ENCODE data around the gene GON4L.

GON4L gene

DNA sequence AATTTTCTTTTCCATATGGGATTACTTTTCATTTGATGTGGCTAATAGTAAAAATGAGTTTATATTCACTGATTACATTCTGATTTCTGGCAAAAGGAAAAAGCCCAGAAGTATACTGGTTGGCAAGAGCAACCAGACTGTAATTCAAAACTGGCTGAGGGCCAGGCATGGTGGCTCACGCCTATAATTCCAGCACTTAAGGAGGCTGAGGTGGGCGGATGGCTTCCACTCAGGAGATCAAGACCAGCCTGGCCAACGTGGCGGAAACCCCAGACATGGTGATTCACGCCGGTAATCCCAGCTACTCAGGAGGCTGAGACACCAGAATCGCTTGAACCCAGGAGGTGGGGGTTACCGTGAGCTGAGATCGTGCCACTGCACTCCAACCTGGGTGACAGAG, 16.8 kb upstream of the GON4L start:
- Histone ChIP-seq H3K9me3 (ENCODE audit: control insufficient read depth in 1 of 2, low read length in 2 of 2) (no peaks in the 10 kb centered on the region), H3K4me3 (ENCODE audit: low read depth in 1 of 2, low read length in 2 of 2) (no peak overlapping the region), H3K27me3 (ENCODE audit: low read depth, low read length) (no peaks in the 10 kb centered on the region), H3K27ac (ENCODE audit: low read length) (no peak overlapping the region), H3K4me1 (ENCODE audit: control insufficient read depth in 1 of 2, insufficient read depth in 2 of 2, low read length in 2 of 2) (no peaks in the 10 kb centered on the region), H3K36me3 (ENCODE audit: control insufficient read depth in 1 of 2, insufficient read depth in 2 of 2, low read length in 2 of 2) (no peaks in the 10 kb centered on the region)

DNA sequence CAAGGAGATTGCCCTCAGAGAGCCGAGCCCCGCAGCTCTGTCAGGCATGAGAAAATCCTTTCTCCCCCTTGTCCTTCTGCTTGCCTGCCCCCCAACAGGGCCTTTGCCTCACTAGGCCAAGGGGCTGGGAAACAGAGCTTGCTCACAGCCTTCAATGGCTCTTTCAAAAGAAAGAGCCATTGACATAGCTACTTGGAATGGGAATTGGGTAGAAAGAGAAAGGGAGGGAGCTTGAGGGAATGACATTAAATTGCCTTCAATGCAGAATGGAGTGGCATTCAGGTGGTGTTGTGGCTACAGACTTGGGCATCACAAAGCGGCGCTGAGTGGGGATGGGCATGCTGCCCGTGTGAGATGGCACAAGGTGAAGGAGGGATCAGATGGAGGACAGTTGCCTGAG, 15.5 kb upstream of the GON4L start:
- Histone ChIP-seq H3K9me3 (ENCODE audit: control insufficient read depth in 1 of 2, low read length in 2 of 2) (no peaks in the 10 kb centered on the region), H3K27ac (ENCODE audit: low read length) (no peak overlapping the region), H3K27me3 (ENCODE audit: low read depth, low read length) (no peaks in the 10 kb centered on the region), H3K36me3 (ENCODE audit: control insufficient read depth in 1 of 2, insufficient read depth in 2 of 2, low read length in 2 of 2) (peaks cover 0 to 6% of the 10 kb centered on the region in 2 donors), H3K4me1 (ENCODE audit: control insufficient read depth in 1 of 2, insufficient read depth in 2 of 2, low read length in 2 of 2) (no peaks in the 10 kb centered on the region), H3K4me3 (ENCODE audit: low read depth in 1 of 2, low read length in 2 of 2) (no peak overlapping the region)

DNA sequence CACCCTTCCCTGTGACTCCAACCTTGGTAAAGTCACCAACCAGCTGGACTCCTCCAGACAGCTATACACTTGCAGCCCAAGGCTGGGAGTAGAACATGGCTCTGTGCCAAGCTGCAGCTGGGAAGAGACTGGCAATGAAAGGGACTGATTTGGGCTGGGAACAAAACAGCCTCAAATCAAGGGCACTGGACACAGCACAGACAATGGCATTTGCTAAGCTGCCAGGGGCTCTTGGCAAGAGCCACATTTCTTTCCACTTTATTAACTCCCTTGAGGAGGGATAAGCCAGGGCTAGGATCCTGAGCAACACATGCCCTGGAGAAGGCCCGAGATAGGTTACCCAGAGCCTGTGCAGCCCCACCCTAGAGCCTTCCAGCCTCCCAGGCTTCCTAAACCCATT, 14.4 kb upstream of the GON4L start:
- Histone ChIP-seq H3K27ac (ENCODE audit: low read length) (no peak overlapping the region), H3K27me3 (ENCODE audit: low read depth, low read length) (no peaks in the 10 kb centered on the region), H3K4me1 (ENCODE audit: control insufficient read depth in 1 of 2, insufficient read depth in 2 of 2, low read length in 2 of 2) (no peaks in the 10 kb centered on the region), H3K36me3 (ENCODE audit: control insufficient read depth in 1 of 2, insufficient read depth in 2 of 2, low read length in 2 of 2) (peaks cover 0 to 6% of the 10 kb centered on the region in 2 donors), H3K4me3 (ENCODE audit: low read depth in 1 of 2, low read length in 2 of 2) (no peak overlapping the region), H3K9me3 (ENCODE audit: control insufficient read depth in 1 of 2, low read length in 2 of 2) (no peaks in the 10 kb centered on the region)

DNA sequence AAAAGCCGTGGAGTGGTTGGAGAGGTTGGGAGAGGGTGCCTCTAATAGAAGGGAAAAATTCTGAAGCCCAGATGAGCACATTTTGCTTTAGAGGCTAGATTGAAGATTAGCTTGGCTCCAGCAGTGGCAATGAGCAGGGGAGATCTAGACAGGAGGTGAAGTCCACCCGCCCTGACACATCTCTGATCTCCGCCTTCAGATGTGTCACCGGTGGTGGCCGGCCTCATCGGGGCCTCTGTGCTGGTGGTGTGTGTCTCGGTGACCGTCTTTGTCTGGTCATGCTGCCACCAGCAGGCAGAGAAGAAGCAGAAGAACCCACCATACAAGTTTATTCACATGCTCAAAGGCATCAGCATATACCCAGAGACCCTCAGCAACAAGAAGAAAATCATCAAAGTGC, 10.8 kb upstream of the GON4L start:
- Histone ChIP-seq H3K4me1 (ENCODE audit: control insufficient read depth in 1 of 2, insufficient read depth in 2 of 2, low read length in 2 of 2) (no peaks in the 10 kb centered on the region), H3K9me3 (ENCODE audit: control insufficient read depth in 1 of 2, low read length in 2 of 2) (no peaks in the 10 kb centered on the region), H3K36me3 (ENCODE audit: control insufficient read depth in 1 of 2, insufficient read depth in 2 of 2, low read length in 2 of 2) (peaks cover 0 to 6% of the 10 kb centered on the region in 2 donors), H3K27me3 (ENCODE audit: low read depth, low read length) (no peaks in the 10 kb centered on the region), H3K27ac (ENCODE audit: low read length) (no peak overlapping the region), H3K4me3 (ENCODE audit: low read depth in 1 of 2, low read length in 2 of 2) (no peak overlapping the region)

DNA sequence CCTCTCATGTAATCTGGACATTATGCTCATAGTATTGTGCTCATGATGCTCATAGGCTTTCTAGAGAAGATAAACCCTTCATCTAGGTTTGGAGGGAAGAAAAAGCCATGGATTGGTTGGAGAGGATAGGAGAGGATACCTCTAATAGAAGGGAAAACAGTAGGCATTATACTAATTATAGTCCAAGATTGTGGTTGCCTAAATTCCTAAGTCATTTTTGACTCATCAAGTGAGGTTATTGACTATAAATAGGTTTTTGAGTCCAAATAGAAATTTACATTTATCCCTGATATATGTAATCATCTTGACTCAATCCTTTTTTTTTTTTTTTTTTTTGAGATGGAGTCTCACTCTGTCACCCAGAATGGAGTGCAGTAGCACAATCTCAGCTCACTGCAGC, 7.4 kb upstream of the GON4L start:
- H3K4me3 ChIP-seq (ENCODE audit: low read depth in 1 of 2, low read length in 2 of 2), result no peak overlapping the region
- H3K36me3 ChIP-seq (ENCODE audit: control insufficient read depth in 1 of 2, insufficient read depth in 2 of 2, low read length in 2 of 2), result peaks cover 0 to 6% of the 10 kb centered on the region in 2 donors
- H3K27me3 ChIP-seq (ENCODE audit: low read depth, low read length), result no peaks in the 10 kb centered on the region
- H3K9me3 ChIP-seq (ENCODE audit: control insufficient read depth in 1 of 2, low read length in 2 of 2), result no peaks in the 10 kb centered on the region
- no peak overlapping the region for H3K27ac ChIP-seq (ENCODE audit: low read length)
- H3K4me1 ChIP-seq (ENCODE audit: control insufficient read depth in 1 of 2, insufficient read depth in 2 of 2, low read length in 2 of 2), result peaks cover 6 to 7% of the 10 kb centered on the region in 2 donors

DNA sequence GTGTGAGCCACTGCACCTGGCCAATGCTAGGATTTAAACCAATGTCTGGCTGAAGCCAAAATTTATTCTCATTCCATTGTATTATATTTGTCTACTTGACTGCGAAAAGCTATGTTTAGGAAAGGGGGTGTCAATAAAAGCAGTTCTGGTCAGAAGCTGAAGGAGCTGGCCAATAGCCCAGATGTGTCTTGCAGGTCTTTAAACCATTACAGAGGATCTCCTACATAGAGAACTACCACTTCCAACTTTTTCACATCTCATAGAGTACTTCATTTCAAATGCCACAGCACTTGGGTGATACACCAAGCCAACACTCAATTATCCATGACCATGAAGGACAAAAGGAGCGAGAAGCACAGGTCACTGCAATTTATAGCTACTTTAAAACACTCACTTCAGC, 4.9 kb upstream of the GON4L start:
- H3K27ac ChIP-seq (ENCODE audit: low read length), result no peak overlapping the region
- H3K4me3 ChIP-seq (ENCODE audit: low read depth in 1 of 2, low read length in 2 of 2), result no peak overlapping the region
- peaks cover 6 to 8% of the 10 kb centered on the region in 2 donors for H3K4me1 ChIP-seq (ENCODE audit: control insufficient read depth in 1 of 2, insufficient read depth in 2 of 2, low read length in 2 of 2)
- no peaks in the 10 kb centered on the region for H3K9me3 ChIP-seq (ENCODE audit: control insufficient read depth in 1 of 2, low read length in 2 of 2)
- H3K27me3 ChIP-seq (ENCODE audit: low read depth, low read length), result no peaks in the 10 kb centered on the region
- H3K36me3 ChIP-seq (ENCODE audit: control insufficient read depth in 1 of 2, insufficient read depth in 2 of 2, low read length in 2 of 2), result no peaks in the 10 kb centered on the region

DNA sequence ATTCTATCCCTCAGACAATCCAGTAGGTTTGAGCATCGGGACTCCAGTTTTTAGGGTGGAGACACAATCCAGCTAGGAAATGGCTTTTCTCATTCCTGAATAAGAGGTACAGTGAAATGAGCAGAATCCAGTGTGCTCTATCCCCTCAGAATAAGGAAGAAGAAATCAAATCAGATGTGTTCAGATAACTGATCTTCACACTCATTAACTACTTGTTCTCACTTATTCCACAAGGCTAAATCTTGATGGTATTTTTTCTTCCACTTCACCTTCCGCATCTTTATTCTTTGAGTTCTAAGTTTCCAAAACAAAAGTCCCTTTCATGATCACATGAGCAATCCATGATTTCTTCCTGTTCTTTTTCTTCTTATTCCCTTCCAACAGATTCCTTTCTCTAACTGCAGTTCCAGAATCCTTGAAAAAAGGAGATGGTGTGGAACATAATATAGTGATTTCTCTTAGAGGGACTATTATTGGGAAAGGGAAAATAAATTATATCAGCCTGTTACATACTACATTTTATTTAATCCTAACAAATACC, 4.0 kb upstream of the GON4L start:
- no peaks in the 10 kb centered on the region for H3K36me3 ChIP-seq (ENCODE audit: control insufficient read depth in 1 of 2, insufficient read depth in 2 of 2, low read length in 2 of 2)
- H3K27me3 ChIP-seq (ENCODE audit: low read depth, low read length), result no peaks in the 10 kb centered on the region
- peaks cover 6 to 17% of the 10 kb centered on the region in 2 donors for H3K4me1 ChIP-seq (ENCODE audit: control insufficient read depth in 1 of 2, insufficient read depth in 2 of 2, low read length in 2 of 2)
- no peaks in the 10 kb centered on the region for H3K9me3 ChIP-seq (ENCODE audit: control insufficient read depth in 1 of 2, low read length in 2 of 2)
- H3K4me3 ChIP-seq (ENCODE audit: low read depth in 1 of 2, low read length in 2 of 2), result peak overlapping the region; percentile 59 to 87
- H3K27ac ChIP-seq (ENCODE audit: low read length), result peak overlapping the region; percentile 95

DNA sequence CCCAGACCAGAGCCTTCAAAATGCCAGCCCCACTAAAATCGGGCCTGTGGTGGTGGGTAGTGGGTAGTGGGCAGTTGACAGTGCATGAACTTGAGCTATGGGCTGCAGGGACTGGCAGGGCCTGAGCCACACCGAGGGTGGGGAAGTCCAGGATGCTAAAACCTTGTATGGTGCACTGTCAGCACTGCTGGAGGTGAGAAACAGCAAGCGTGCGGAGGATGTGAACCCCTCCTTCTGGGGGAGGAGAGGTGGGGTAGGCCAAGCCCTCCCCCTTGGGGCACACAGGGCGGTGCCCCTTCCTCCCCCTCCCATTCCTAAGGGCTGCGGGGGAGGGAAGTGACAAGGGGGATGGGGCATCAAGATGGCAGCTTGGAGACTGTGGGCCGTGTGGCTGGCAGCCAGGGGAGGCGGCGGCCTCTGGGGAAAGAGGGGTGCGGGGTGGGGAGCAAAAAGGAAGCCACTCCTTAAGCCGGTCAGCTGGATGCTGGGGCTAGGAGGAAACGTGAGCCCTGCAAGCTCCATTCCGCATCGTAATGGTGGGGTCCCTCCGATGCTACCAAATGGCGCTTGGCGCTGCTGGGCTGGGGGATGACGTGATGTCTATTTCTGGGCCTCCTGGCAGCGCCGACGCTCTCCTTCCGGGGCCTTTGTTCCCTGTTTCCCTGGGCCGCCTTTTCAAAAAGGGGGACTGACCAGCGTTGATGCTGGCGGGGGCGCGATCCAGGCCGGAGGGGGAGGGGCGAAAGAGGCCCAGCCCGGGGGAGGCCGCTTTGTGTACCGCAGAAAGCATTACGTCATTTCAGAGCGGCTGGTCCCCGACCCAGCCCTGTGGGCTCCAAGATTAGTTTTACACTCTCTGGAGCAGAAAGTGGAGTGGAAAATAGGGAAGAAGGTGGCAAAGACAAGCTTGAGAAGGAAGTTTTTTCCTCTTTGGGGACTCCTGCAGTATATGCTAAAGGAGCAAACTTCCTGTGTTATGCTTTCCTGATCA, 3.2 kb upstream of the GON4L start:
- Histone ChIP-seq H3K27ac (ENCODE audit: low read length) (peak overlapping the region; percentile 95), H3K4me3 (ENCODE audit: low read depth in 1 of 2, low read length in 2 of 2) (peak overlapping the region; percentile 59 to 87), H3K27me3 (ENCODE audit: low read depth, low read length) (no peaks in the 10 kb centered on the region), H3K4me1 (ENCODE audit: control insufficient read depth in 1 of 2, insufficient read depth in 2 of 2, low read length in 2 of 2) (peaks cover 6 to 20% of the 10 kb centered on the region in 2 donors), H3K9me3 (ENCODE audit: control insufficient read depth in 1 of 2, low read length in 2 of 2) (no peaks in the 10 kb centered on the region), H3K36me3 (ENCODE audit: control insufficient read depth in 1 of 2, insufficient read depth in 2 of 2, low read length in 2 of 2) (no peaks in the 10 kb centered on the region)

DNA sequence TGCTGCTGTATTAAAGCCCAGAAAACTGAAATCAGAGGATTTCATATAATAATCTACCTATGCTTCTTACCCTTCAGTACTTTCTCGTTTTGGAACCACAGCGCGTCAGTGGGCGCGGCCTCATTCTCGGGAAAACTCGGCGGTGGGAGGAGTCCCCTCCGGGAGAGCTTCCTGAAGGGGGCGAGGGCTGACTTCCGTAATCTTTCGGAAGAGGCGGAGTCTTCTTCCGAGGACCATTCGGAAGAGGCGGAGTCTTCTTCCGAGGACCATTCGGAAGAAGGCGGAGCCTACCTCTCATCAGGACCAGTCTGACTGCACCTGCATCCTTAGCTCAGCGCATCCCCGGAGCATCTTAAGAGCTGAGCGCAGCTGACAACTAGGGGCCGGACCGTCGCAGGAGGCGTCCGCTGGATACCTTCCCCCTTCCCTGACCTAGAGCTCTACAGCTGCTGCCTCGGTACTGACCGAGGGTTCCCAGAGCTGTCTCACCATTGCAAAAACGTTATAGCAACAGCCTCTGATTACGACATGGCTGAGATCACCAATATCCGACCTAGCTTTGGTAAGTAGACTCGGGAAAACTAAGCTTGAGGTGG, 2.3 kb upstream of the GON4L start, which contains the start of gene SYT11:
SYT11 (plus strand) TSS at position 334 of the 596 bp plus-strand sequence; CDS start at position 529, 195 bp downstream.
- Histone ChIP-seq H3K27me3 (ENCODE audit: low read depth, low read length) (no peaks in the 10 kb centered on the region), H3K4me1 (ENCODE audit: control insufficient read depth in 1 of 2, insufficient read depth in 2 of 2, low read length in 2 of 2) (peaks cover 6 to 20% of the 10 kb centered on the region in 2 donors), H3K4me3 (ENCODE audit: low read depth in 1 of 2, low read length in 2 of 2) (peak within 1 kb of the TSS; percentile 59 to 87), H3K36me3 (ENCODE audit: control insufficient read depth in 1 of 2, insufficient read depth in 2 of 2, low read length in 2 of 2) (peaks cover 0 to 7% of the 10 kb centered on the region in 2 donors), H3K9me3 (ENCODE audit: control insufficient read depth in 1 of 2, low read length in 2 of 2) (no peaks in the 10 kb centered on the region), H3K27ac (ENCODE audit: low read length) (peak within 1 kb of the TSS; percentile 95)

DNA sequence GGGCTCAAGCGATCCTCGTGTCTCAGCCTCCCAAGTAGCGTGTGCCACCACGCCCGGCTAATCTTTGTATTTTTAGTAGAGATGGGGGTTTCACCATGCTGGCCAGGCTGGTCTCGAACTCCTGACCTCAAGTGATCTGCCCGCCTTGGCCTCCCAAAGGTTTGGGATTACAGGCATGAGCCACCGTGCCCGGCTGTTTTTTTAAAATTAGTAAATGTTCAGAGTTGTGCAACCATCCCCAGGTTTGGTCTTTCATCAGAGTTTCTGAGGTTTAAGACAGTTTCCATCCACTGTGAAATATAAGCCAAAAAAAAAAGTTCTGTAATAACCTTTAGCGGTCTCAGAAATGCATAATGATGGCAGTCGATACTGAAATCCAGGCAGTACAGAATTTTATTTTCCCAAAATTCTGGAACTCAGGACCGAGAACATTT, 1.8 kb upstream of the GON4L start:
- peak overlapping the region; percentile 59 to 87 for H3K4me3 ChIP-seq (ENCODE audit: low read depth in 1 of 2, low read length in 2 of 2)
- H3K27me3 ChIP-seq (ENCODE audit: low read depth, low read length), result no peaks in the 10 kb centered on the region
- H3K9me3 ChIP-seq (ENCODE audit: control insufficient read depth in 1 of 2, low read length in 2 of 2), result no peaks in the 10 kb centered on the region
- peaks cover 6 to 20% of the 10 kb centered on the region in 2 donors for H3K4me1 ChIP-seq (ENCODE audit: control insufficient read depth in 1 of 2, insufficient read depth in 2 of 2, low read length in 2 of 2)
- peaks cover 2 to 12% of the 10 kb centered on the region in 2 donors for H3K36me3 ChIP-seq (ENCODE audit: control insufficient read depth in 1 of 2, insufficient read depth in 2 of 2, low read length in 2 of 2)
- peak overlapping the region; percentile 95 for H3K27ac ChIP-seq (ENCODE audit: low read length)

Measured in muscle layer of duodenum (tissue), 2 donors.